HepG2 (cell line): ENCODE results near the gene SFXN2. TPM values are rescaled to one million over a fixed set of nuclear protein-coding genes. Genes with fewer than 3 reads are reported as not detected.

ENCODE experiments used
- ATAC-seq: fragments of 200-7000 bp; cut with Tn5 transposase; 3 replicates; pipeline ENCODE4 v1.9.1; 2020; ENCODE audit warnings: mild to moderate bottlenecking, moderate library complexity
- BruUV-seq: library from RNA; stranded (reverse); fragments of 400-500 nt; replicated peaks from 2 replicates; lab custom pipeline; 2021; lab: Mats Ljungman, UMichigan
- CTCF ChIA-PET: fragments of 300-600 bp; formaldehyde crosslinking; extraction: SDS; loops from one replicate; lab custom pipeline; 2021; ENCODE audit warnings: low total read pairs, inconsistent platforms, low intra/inter-chr PET ratio; lab: Yijun Ruan, JAX
- POLR2A ChIA-PET: fragments of 350-600 bp; sonication (Branson Sonifier 250); formaldehyde crosslinking; loops from one replicate; lab custom pipeline; 2020; ENCODE audit warnings: antibody characterized with exemption, inconsistent platforms; lab: Yijun Ruan, JAX
- DNase-seq: peaks from one replicate; pipeline ENCODE4 v3.0.0-alpha.2; 2015; ENCODE audit warnings: low spot score
- FAIRE-seq: peaks from 3 replicates; lab custom pipeline; 2011; peaks lifted over from hg19 to GRCh38; lab: Jason Lieb, UNC
- H2AFZ ChIP-seq: one replicate; pipeline ENCODE4 v1.6.1; 2011; ENCODE audit warnings: low read length, inconsistent platforms
- H3K27ac ChIP-seq: fragments of 300-600 bp; 3 replicates; pipeline ENCODE4 v1.8.0; 2011; ENCODE audit warnings: mixed run types, mild to moderate bottlenecking, mixed read lengths, low read length, inconsistent platforms; ENCODE audit not compliant: insufficient read depth; ENCODE audit errors: extremely low read length
- H3K27me3 ChIP-seq, 2 experiments: fragments of 200-600 bp in 1 of 2; 2 replicates in 1 of 2; 3 replicates in 1 of 2; pipeline versions ENCODE4 v1.6.0 to v1.8.0; 2011; ENCODE audit warnings: low read length in 2 of 2, mild to moderate bottlenecking in 2 of 2, moderate library complexity in 2 of 2, inconsistent platforms in 1 of 2; ENCODE audit not compliant: insufficient read depth in 2 of 2, control insufficient read depth in 1 of 2
- H3K36me3 ChIP-seq, 2 experiments: fragments of 200-600 bp in 1 of 2; replicated peaks in 1 of 2; 2 replicates in 1 of 2; 3 replicates in 1 of 2; pipeline versions ENCODE4 v1.5.1 to v1.8.0; 2011; ENCODE audit warnings: low read length in 2 of 2, inconsistent platforms in 1 of 2; ENCODE audit not compliant: insufficient read depth in 2 of 2, control insufficient read depth in 1 of 2
- H3K4me1 ChIP-seq: 2 replicates; pipeline ENCODE4 v1.5.1; 2012; ENCODE audit warnings: low read length, inconsistent platforms; ENCODE audit not compliant: insufficient read depth
- H3K4me2 ChIP-seq: 2 replicates; pipeline ENCODE4 v1.6.0; 2011; ENCODE audit warnings: low read depth, low read length, inconsistent platforms
- H3K4me3 ChIP-seq, 3 experiments: fragments of 200-600 bp in 1 of 3; sonication (generic), shearing (Covaris generic) in 1 of 3; replicated peaks in 1 of 3; 2 replicates each; pipeline ENCODE4 v1.5.1; 2011 to 2016; ENCODE audit warnings: low read length in 3 of 3, inconsistent platforms in 2 of 3, low read depth in 2 of 3, mild to moderate bottlenecking in 2 of 3, control low read depth in 1 of 3, mixed read lengths in 1 of 3; ENCODE audit not compliant: insufficient read depth in 1 of 3
- H3K79me2 ChIP-seq: one replicate; pipeline ENCODE4 v1.6.1; 2011; ENCODE audit warnings: low read length, inconsistent platforms; ENCODE audit not compliant: insufficient read depth
- H3K9ac ChIP-seq: 2 replicates; pipeline ENCODE4 v1.6.0; 2011; ENCODE audit warnings: mild to moderate bottlenecking, low read depth, low read length, inconsistent platforms; ENCODE audit not compliant: insufficient read depth
- H3K9me3 ChIP-seq: 2 replicates; pipeline ENCODE4 v1.5.1; 2012; ENCODE audit warnings: mild to moderate bottlenecking, low read length
- H4K20me1 ChIP-seq: 2 replicates; pipeline ENCODE4 v1.6.0; 2011; ENCODE audit warnings: inconsistent platforms, mild to moderate bottlenecking, low read length, moderate library complexity; ENCODE audit not compliant: insufficient read depth
- CREBL2 ChIP-seq: sonication (generic); formaldehyde crosslinking; IDR thresholded peaks from 2 replicates; pipeline ENCODE4 v1.8.1; 2023; ENCODE audit warnings: missing genetic modification reagents, mild to moderate bottlenecking, borderline replicate concordance
- EED ChIP-seq: sonication (generic); formaldehyde crosslinking; IDR thresholded peaks from 2 replicates; pipeline ENCODE4 v1.5.0; 2020; ENCODE audit warnings: mild to moderate bottlenecking, missing genetic modification reagents
- EHMT2 ChIP-seq: fragments of 200-600 bp; sonication (generic); IDR thresholded peaks from 2 replicates; pipeline ENCODE4 v1.7.0; 2017; ENCODE audit warnings: antibody characterized with exemption, low read depth, low read length, borderline replicate concordance
- GATAD2A ChIP-seq: IDR thresholded peaks from 2 replicates; pipeline ENCODE4 v1.6.1; 2016
- GTF3A ChIP-seq: sonication (generic); formaldehyde crosslinking; conservative IDR thresholded peaks from 2 replicates; pipeline ENCODE4 v1.4.0; 2020; ENCODE audit warnings: mild to moderate bottlenecking, missing genetic modification reagents
- HOXD1 ChIP-seq: sonication (generic); formaldehyde crosslinking; IDR thresholded peaks from 2 replicates; pipeline ENCODE4 v1.5.0; 2020; ENCODE audit warnings: missing genetic modification reagents
- MAFK ChIP-seq, 2 experiments: IDR thresholded peaks in 1 of 2; conservative IDR thresholded peaks in 1 of 2; 2 replicates each; pipeline ENCODE4 v1.6.1; 2011; ENCODE audit warnings: improper control_type of control experiment in 2 of 2, low read length in 2 of 2
- MEF2D ChIP-seq: sonication (generic); formaldehyde crosslinking; IDR thresholded peaks from 2 replicates; pipeline ENCODE4 v1.5.1; 2020; ENCODE audit warnings: mild to moderate bottlenecking, missing genetic modification reagents
- TEAD2 ChIP-seq: sonication (generic); formaldehyde crosslinking; IDR thresholded peaks from 2 replicates; pipeline ENCODE4 v1.9.0; 2021; ENCODE audit warnings: missing genetic modification reagents
- TFAP4 ChIP-seq: sonication (generic); IDR thresholded peaks from 2 replicates; pipeline ENCODE4 v1.6.1; 2016; ENCODE audit warnings: low read depth, borderline replicate concordance
- TMF1 ChIP-seq: sonication (generic); formaldehyde crosslinking; IDR thresholded peaks from 2 replicates; pipeline ENCODE4 v1.8.1; 2022; ENCODE audit warnings: low read depth, missing genetic modification reagents
- TP53 ChIP-seq: sonication (generic); formaldehyde crosslinking; conservative IDR thresholded peaks from 2 replicates; pipeline ENCODE4 v1.4.0; 2020; ENCODE audit warnings: missing genetic modification reagents
- ZIK1 ChIP-seq: sonication (generic); formaldehyde crosslinking; IDR thresholded peaks from 2 replicates; pipeline ENCODE4 v1.5.0; 2020; ENCODE audit warnings: mild to moderate bottlenecking, low read depth, missing genetic modification reagents, borderline replicate concordance
- ZNF207 ChIP-seq: fragments of 450-650 bp; IDR thresholded peaks from 2 replicates; pipeline ENCODE4 v1.6.1; 2016; ENCODE audit warnings: antibody characterized with exemption, borderline replicate concordance
- ZNF253 ChIP-seq: sonication (generic); formaldehyde crosslinking; IDR thresholded peaks from 2 replicates; pipeline ENCODE4 v1.8.0; 2022; ENCODE audit warnings: mild to moderate bottlenecking, missing genetic modification reagents, borderline replicate concordance
- ZNF260 ChIP-seq: sonication (generic); formaldehyde crosslinking; IDR thresholded peaks from 2 replicates; pipeline ENCODE4 v1.4.0; 2020; ENCODE audit warnings: missing genetic modification reagents, low read depth, mild to moderate bottlenecking, borderline replicate concordance
- ZNF44 ChIP-seq: sonication (generic); formaldehyde crosslinking; IDR thresholded peaks from 2 replicates; pipeline ENCODE4 v1.5.1; 2020; ENCODE audit warnings: mild to moderate bottlenecking, missing genetic modification reagents
- ZNF446 ChIP-seq: sonication (generic); formaldehyde crosslinking; IDR thresholded peaks from 2 replicates; pipeline ENCODE4 v1.5.0; 2020; ENCODE audit warnings: mild to moderate bottlenecking, missing genetic modification reagents
- ZNF567 ChIP-seq: sonication (generic); formaldehyde crosslinking; IDR thresholded peaks from 2 replicates; pipeline ENCODE4 v1.8.1; 2023; ENCODE audit warnings: mild to moderate bottlenecking, missing genetic modification reagents, borderline replicate concordance
- ZNF598 ChIP-seq: sonication (generic); formaldehyde crosslinking; IDR thresholded peaks from 2 replicates; pipeline ENCODE4 v1.5.1; 2020; ENCODE audit warnings: mild to moderate bottlenecking, missing genetic modification reagents, borderline replicate concordance
- whole genome bisulfite sequencing: methylation state at CpG from one replicate; pipeline ENCODE4 v1.1.6; 2017; ENCODE audit warnings: low lambda C conversion rate; 5-methylcytosine and 5-hydroxymethylcytosine counted together
- in situ Hi-C: cut with HindIII; loops from 2 replicates; pipeline ENCODE4 v1.10.0; 2017; ENCODE audit warnings: low pct_unique_long_range_greater_than_20kb; ENCODE audit not compliant: extremely low pct_ligation_motif_present
- intact Hi-C: fragments of 100-400 bp; cut with micrococcal nuclease; formaldehyde crosslinking; loops from one replicate; pipeline ENCODE4 v1.10.0; 2022; ENCODE audit not compliant: unreplicated experiment
- polyA plus RNA-seq, 8 experiments: library from polyadenylated mRNA; depleted of rRNA in 3 of 8; stranded (reverse) in 7 of 8; unstranded in 1 of 8; fragments of >200 nt; fragmentation: Illumina TruSeq in 4 of 8; extraction: Trizol in 4 of 8; gene quantifications; 2 replicates each; pipeline versions ENCODE4 v1.2.1 to v1.2.3, GENCODE V29; 2011 to 2016; ENCODE audit warnings: low read depth in 4 of 8, missing spikeins in 1 of 8, mixed read lengths in 1 of 8; ENCODE audit not compliant: insufficient read depth in 1 of 8
- total RNA-seq, 5 experiments: library from RNA; depleted of rRNA; stranded (reverse); fragments of >200 nt; fragmentation: Illumina TruSeq; extraction: Trizol; gene quantifications; 2 replicates each; pipeline ENCODE4 v1.2.3, GENCODE V29; 2016; ENCODE audit warnings: low read depth in 1 of 5
- TF ChIP-seq, protein P1 (sequence below): sonication (generic); formaldehyde crosslinking; IDR thresholded peaks from 2 replicates; pipeline ENCODE4 v1.8.0; 2023; ENCODE audit warnings: mild to moderate bottlenecking, missing genetic modification reagents
- TF ChIP-seq, protein P2 (sequence below): sonication (generic); formaldehyde crosslinking; IDR thresholded peaks from 2 replicates; pipeline ENCODE4 v1.5.0; 2020; ENCODE audit warnings: missing genetic modification reagents, mild to moderate bottlenecking, borderline replicate concordance

Gene SFXN2
- total and polyA plus RNA-seq, 2 of the 13 experiments (the other 11 are each of a cell fraction or from before 2014, with no cell fraction given) = 12.8 to 21.1 TPM

GRCh38 chr10:102743078-102743587, 28.7 kb downstream of the SFXN2 start:
- ChIA-PET CTCF (no interaction called here), POLR2A (interaction anchor here (0.6 to 3.0 kb wide), 14 partner anchors 9 to 608 kb away, joined by 3 to 25 read pairs (median 5); partner anchors contain the start of genes ARL3, AS3MT, PCGF6 and SFXN2)
- intact Hi-C loops = loop anchor here (2.0 to 5.0 kb wide), 3 partner anchors 28 to 72 kb away; partner anchors contain the start of genes ARL3 and SFXN2
- FAIRE-seq (no peak), DNase-seq (no peak), ATAC-seq (no peak)
- H3K79me2 ChIP-seq = peaks cover 22% of the 10 kb centered on the region
- peaks cover 35% of the 10 kb centered on the region for H3K4me1 ChIP-seq
- in situ Hi-C loops = loop anchor here (10.0 to 25.0 kb wide), 2 partner anchors 72 to 319 kb away; no protein-coding TSS in a partner anchor
- 71% methylated on average over 7 of the region's 7 CpGs for WGBS
- no peaks in the 10 kb centered on the region; a peak in 1 of 5 replicates for H3K27me3 ChIP-seq
- no TSS peak for BruUV-seq
- peak overlapping the region; percentile 49 for H3K4me2 ChIP-seq
- H2AFZ ChIP-seq = peak overlapping the region; percentile 88
- peak overlapping the region; percentile 18 for H3K27ac ChIP-seq
- H3K9ac ChIP-seq = no peak overlapping the region
- H3K4me3 ChIP-seq = peak overlapping the region in 1 of 3 experiments; percentile 15; a peak in 1 of 6 replicates
- H3K9me3 ChIP-seq = no peaks in the 10 kb centered on the region
- no peaks in the 10 kb centered on the region for H3K36me3 ChIP-seq
- H4K20me1 ChIP-seq = no peaks in the 10 kb centered on the region
- TF ChIP-seq ZNF260 (CRISPR knock-in tag) = no peak
- TF ChIP-seq GATAD2A (CRISPR knock-in tag) = no peak
- TF ChIP-seq ZNF253 (CRISPR knock-in tag) = no peak
- TF ChIP-seq TEAD2 (CRISPR knock-in tag) = no peak
- TF ChIP-seq HOXD1 = 0 out of 2 replicates have a peak, but pooled peaks have one; percentile 8
- TF ChIP-seq, protein P1, sequence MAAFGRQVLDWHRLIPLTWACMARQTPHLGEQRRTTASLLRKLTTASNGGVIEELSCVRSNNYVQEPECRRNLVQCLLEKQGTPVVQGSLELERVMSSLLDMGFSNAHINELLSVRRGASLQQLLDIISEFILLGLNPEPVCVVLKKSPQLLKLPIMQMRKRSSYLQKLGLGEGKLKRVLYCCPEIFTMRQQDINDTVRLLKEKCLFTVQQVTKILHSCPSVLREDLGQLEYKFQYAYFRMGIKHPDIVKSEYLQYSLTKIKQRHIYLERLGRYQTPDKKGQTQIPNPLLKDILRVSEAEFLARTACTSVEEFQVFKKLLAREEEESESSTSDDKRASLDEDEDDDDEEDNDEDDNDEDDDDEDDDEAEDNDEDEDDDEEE (CRISPR knock-in tag) = no peak
- no peak for TF ChIP-seq ZNF567 (CRISPR knock-in tag)
- TF ChIP-seq GTF3A (CRISPR knock-in tag) = 0 out of 2 replicates have a peak, but pooled peaks have one; percentile 52
- TF ChIP-seq ZNF44 (CRISPR knock-in tag) = no peak
- TF ChIP-seq EED (CRISPR knock-in tag) = no peak
- no peak for TF ChIP-seq TFAP4
- no peak for TF ChIP-seq MAFK (conservative IDR thresholded peaks at IDR 0.05 in 1 of 2, IDR thresholded peaks at IDR 0.05 in 1 of 2; ENCODE audit: low read length in 2 of 2)
- no peak for TF ChIP-seq ZNF207
- TF ChIP-seq, protein P2, sequence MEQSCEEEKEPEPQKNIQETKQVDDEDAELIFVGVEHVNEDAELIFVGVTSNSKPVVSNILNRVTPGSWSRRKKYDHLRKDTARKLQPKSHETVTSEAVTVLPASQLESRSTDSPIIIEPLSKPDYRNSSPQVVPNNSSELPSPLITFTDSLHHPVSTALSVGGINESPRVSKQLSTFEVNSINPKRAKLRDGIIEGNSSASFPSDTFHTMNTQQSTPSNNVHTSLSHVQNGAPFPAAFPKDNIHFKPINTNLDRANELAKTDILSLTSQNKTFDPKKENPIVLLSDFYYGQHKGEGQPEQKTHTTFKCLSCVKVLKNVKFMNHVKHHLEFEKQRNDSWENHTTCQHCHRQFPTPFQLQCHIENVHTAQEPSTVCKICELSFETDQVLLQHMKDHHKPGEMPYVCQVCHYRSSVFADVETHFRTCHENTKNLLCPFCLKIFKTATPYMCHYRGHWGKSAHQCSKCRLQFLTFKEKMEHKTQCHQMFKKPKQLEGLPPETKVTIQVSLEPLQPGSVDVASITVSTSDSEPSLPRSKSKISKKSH = no peak
- 0 out of 2 replicates have a peak, but pooled peaks have one; percentile 30 for TF ChIP-seq TP53 (CRISPR knock-in tag)
- TF ChIP-seq EHMT2 = peak; percentile 92; the same call in 1 of the 2 replicates
- TF ChIP-seq CREBL2 = no peak
- no peak for TF ChIP-seq ZNF446
- no peak for TF ChIP-seq ZNF598 (CRISPR knock-in tag)
- no peak for TF ChIP-seq TMF1 (CRISPR knock-in tag)
- no peak for TF ChIP-seq ZIK1 (CRISPR knock-in tag)
- TF ChIP-seq MEF2D (CRISPR knock-in tag) = no peak
